Prostate gland (tissue), 2 donors: Measurements from ENCODE around the gene VSIG8.

Experiments used
- CTCF ChIP-seq, 4 experiments: fragments of 200-600 bp in 2 of 4; fragments of 450-650 bp in 2 of 4; sonication (generic) in 2 of 4; IDR thresholded peaks; 1 replicate in 3 of 4; 2 replicates in 1 of 4; pipeline ENCODE4 v1.5.1; 2016 to 2019; ENCODE audit warnings: antibody characterized with exemption in 4 of 4, mild to moderate bottlenecking in 2 of 4, moderate library complexity in 2 of 4
- POLR2A ChIP-seq: fragments of 450-650 bp; IDR thresholded peaks from one replicate; pipeline ENCODE4 v1.6.1; 2016; ENCODE audit warnings: antibody characterized with exemption, mild to moderate bottlenecking
- POLR2AphosphoS5 ChIP-seq: sonication (generic); formaldehyde crosslinking; IDR thresholded peaks from one replicate; pipeline ENCODE4 v1.6.1; 2017; ENCODE audit warnings: antibody characterized with exemption

GRCh38 chr1:159829822-159830465, 32.5 kb downstream of the VSIG8 start:
- no peak for TF ChIP-seq CTCF (IDR thresholded peaks at IDR 0.05)
- no peak for TF ChIP-seq POLR2A
- no peak for TF ChIP-seq POLR2AphosphoS5
